ENCODE data around the gene ANKRD40.

DNA sequence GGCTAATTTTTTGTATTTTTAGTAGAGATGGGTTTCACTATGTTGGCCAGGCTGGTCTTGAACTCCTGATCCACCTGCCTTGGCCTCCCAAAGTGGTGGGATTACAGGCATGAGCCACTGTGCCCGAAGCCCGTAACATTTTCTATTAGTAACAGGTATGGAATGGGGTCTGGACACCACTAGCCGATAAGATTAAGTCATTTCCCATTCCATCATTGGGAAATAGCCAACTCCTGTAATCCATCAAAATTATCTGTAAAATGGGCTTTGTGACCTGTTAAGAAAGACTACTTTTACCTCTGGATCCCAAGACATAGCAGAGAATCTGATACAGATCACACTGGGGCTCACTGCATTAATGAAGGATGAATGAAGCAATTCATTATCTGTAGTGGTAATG is 7.8 kb upstream of the ANKRD40 start:
- TF ChIP-seq ZNF274 (IDR thresholded peaks at IDR 0.05; ENCODE audit: low read depth, low read length) (no peak), YY1 (IDR thresholded peaks at IDR 0.05; ENCODE audit: insufficient read depth, insufficient read length) (no peak), SUZ12 (IDR thresholded peaks at IDR 0.05; ENCODE audit: extremely low read depth, insufficient read depth, insufficient read length) (no peak)
